GM23338 (cell line): ENCODE measurements around the gene MYO18B.

Source experiments
- CTCF ChIP-seq, 2 experiments: fragments of 200-600 bp in 1 of 2; sonication (generic) in 1 of 2; conservative IDR thresholded peaks; 2 replicates each; pipeline versions ENCODE4 v1.5.1 to v1.6.1; 2016 to 2017; ENCODE audit warnings: antibody characterized with exemption in 2 of 2, low read depth in 2 of 2, mild to moderate bottlenecking in 2 of 2, moderate library complexity in 1 of 2
- EZH2 ChIP-seq: fragments of 200-600 bp; sonication (generic); IDR thresholded peaks from one replicate; pipeline ENCODE4 v1.8.0; 2017; ENCODE audit warnings: antibody characterized with exemption, mild to moderate bottlenecking, low read depth; ENCODE audit not compliant: unreplicated experiment
- EZH2phosphoT487 ChIP-seq: fragments of 200-600 bp; sonication (generic); IDR thresholded peaks from one replicate; pipeline ENCODE4 v1.8.1; 2018; ENCODE audit warnings: antibody characterized with exemption; ENCODE audit not compliant: unreplicated experiment
- POLR2AphosphoS5 ChIP-seq: IDR thresholded peaks from 2 replicates; pipeline ENCODE4 v1.6.1; 2016; ENCODE audit warnings: antibody characterized with exemption, low read depth
- STAT1 ChIP-seq: IDR thresholded peaks from one replicate; pipeline ENCODE4 v1.6.1; 2016; ENCODE audit warnings: antibody characterized with exemption; ENCODE audit not compliant: unreplicated experiment

GRCh38 chr22:25839755-25840154 lies 97.8 kb downstream of the MYO18B start:
- TF ChIP-seq EZH2phosphoT487 (no peak), CTCF (conservative IDR thresholded peaks at IDR 0.05; ENCODE audit: low read depth in 2 of 2) (no peak), EZH2 (no peak), STAT1 (no peak), POLR2AphosphoS5 (no peak)
